H1 (cell line): ENCODE data around the gene SULF2. TPM values are rescaled to one million over a fixed set of nuclear protein-coding genes. Genes with fewer than 3 reads are reported as not detected.

Experiments
- CTCF ChIA-PET: fragments of 300-600 bp; sonication (Branson Sonifier 250); formaldehyde crosslinking; loops from one replicate; lab custom pipeline; 2021; ENCODE audit not compliant: partially characterized antibody; lab: Charles Lee
- POLR2A ChIA-PET: fragments of 300-600 bp; sonication (Branson Sonifier 250); formaldehyde crosslinking; loops from one replicate; lab custom pipeline; 2021; ENCODE audit warnings: inconsistent platforms; ENCODE audit not compliant: partially characterized antibody; lab: Charles Lee
- DNase-seq, 2 experiments: peaks; one replicate each; pipeline versions ENCODE4 v3.0.0 to v3.0.0-alpha.2; 2010 to 2022; ENCODE audit warnings: low spot score in 2 of 2, low read depth in 1 of 2, mixed read lengths in 1 of 2
- FAIRE-seq: peaks from 2 replicates; lab custom pipeline; 2011; peaks lifted over from hg19 to GRCh38; lab: Jason Lieb, UNC
- H2AFZ ChIP-seq: 2 replicates; pipeline ENCODE4 v1.8.1; 2012; ENCODE audit warnings: low read length, inconsistent platforms
- H2AK5ac ChIP-seq: 2 replicates; pipeline ENCODE4 v1.6.1; 2013; ENCODE audit warnings: low read depth, low read length
- H2BK120ac ChIP-seq: replicated peaks from 2 replicates; pipeline ENCODE3; 2013; ENCODE audit warnings: low read depth, low read length, inconsistent platforms
- H2BK12ac ChIP-seq: 2 replicates; pipeline ENCODE4 v1.6.1; 2013; ENCODE audit warnings: low read depth, low read length
- H2BK15ac ChIP-seq: 2 replicates; pipeline ENCODE4 v1.6.1; 2013; ENCODE audit warnings: low read length
- H2BK20ac ChIP-seq: 2 replicates; pipeline ENCODE4 v1.6.1; 2013; ENCODE audit warnings: low read length
- H2BK5ac ChIP-seq: 2 replicates; pipeline ENCODE4 v1.6.1; 2013; ENCODE audit warnings: low read depth, low read length
- H3K14ac ChIP-seq: 2 replicates; pipeline ENCODE4 v1.6.1; 2013; ENCODE audit warnings: inconsistent platforms; ENCODE audit not compliant: insufficient read length
- H3K18ac ChIP-seq: 2 replicates; pipeline ENCODE4 v1.6.1; 2013; ENCODE audit warnings: low read length; ENCODE audit errors: extremely low read depth
- H3K23ac ChIP-seq: 2 replicates; pipeline ENCODE4 v1.6.1; 2013; ENCODE audit warnings: inconsistent platforms; ENCODE audit not compliant: insufficient read length
- H3K23me2 ChIP-seq: 2 replicates; pipeline ENCODE4 v1.6.1; 2013; ENCODE audit warnings: low read depth, low read length
- H3K27ac ChIP-seq: 2 replicates; pipeline ENCODE4 v1.6.1; 2011; ENCODE audit warnings: low read depth, low read length, inconsistent platforms
- H3K27me3 ChIP-seq, 4 experiments: replicated peaks in 1 of 4; 1 replicate in 1 of 4; 2 replicates in 3 of 4; pipeline versions ENCODE4 v1.6.1 to v1.8.1; 2011 to 2013; ENCODE audit warnings: low read length in 3 of 4, mild to moderate bottlenecking in 3 of 4, inconsistent platforms in 2 of 4, mixed read lengths in 2 of 4, moderate library complexity in 1 of 4; ENCODE audit not compliant: control insufficient read depth in 3 of 4, insufficient read depth in 3 of 4; ENCODE audit errors: extremely low read depth in 1 of 4
- H3K36me3 ChIP-seq, 4 experiments: 2 replicates each; pipeline versions ENCODE4 v1.6.1 to v1.8.1; 2011 to 2013; ENCODE audit warnings: mild to moderate bottlenecking in 4 of 4, low read length in 3 of 4, moderate library complexity in 2 of 4, control low read depth in 1 of 4, inconsistent platforms in 1 of 4; ENCODE audit not compliant: insufficient read depth in 4 of 4, control insufficient read depth in 2 of 4
- H3K4ac ChIP-seq: replicated peaks from 2 replicates; pipeline ENCODE3; 2013; ENCODE audit warnings: low read length, low read depth, mixed read lengths, inconsistent platforms; ENCODE audit not compliant: insufficient read length
- H3K4me1 ChIP-seq, 4 experiments: replicated peaks in 1 of 4; 1 replicate in 1 of 4; 2 replicates in 3 of 4; pipeline versions ENCODE4 v1.6.1 to v1.8.1; 2011 to 2013; ENCODE audit warnings: low read length in 3 of 4, inconsistent platforms in 2 of 4, mixed read lengths in 1 of 4; ENCODE audit not compliant: insufficient read depth in 4 of 4, control insufficient read depth in 3 of 4
- H3K4me2 ChIP-seq, 2 experiments: 2 replicates each; pipeline versions ENCODE4 v1.6.1 to v1.8.1; 2011 to 2013; ENCODE audit warnings: low read depth in 2 of 2, low read length in 2 of 2, control low read depth in 1 of 2, inconsistent platforms in 1 of 2, mild to moderate bottlenecking in 1 of 2; ENCODE audit not compliant: insufficient read depth in 1 of 2
- H3K4me3 ChIP-seq, 4 experiments: fragments of 200-600, 300-600 bp in 1 of 4; sonication (generic), shearing (Covaris generic), sonication (Bioruptor Twin) in 1 of 4; 2 replicates each; pipeline versions ENCODE4 v1.5.1 to v1.8.1; 2011 to 2016; ENCODE audit warnings: low read length in 4 of 4, low read depth in 3 of 4, control low read depth in 2 of 4, inconsistent platforms in 2 of 4, mild to moderate bottlenecking in 2 of 4, mixed read lengths in 1 of 4, moderate library complexity in 1 of 4; ENCODE audit not compliant: insufficient read depth in 2 of 4; ENCODE audit errors: extremely low read depth in 1 of 4
- H3K56ac ChIP-seq: replicated peaks from 2 replicates; pipeline ENCODE3; 2013; ENCODE audit warnings: low read depth, mild to moderate bottlenecking, mixed read lengths, low read length, inconsistent platforms; ENCODE audit not compliant: insufficient read length
- H3K79me1 ChIP-seq: 2 replicates; pipeline ENCODE4 v1.6.1; 2013; ENCODE audit warnings: low read depth, low read length, control low read depth
- H3K79me2 ChIP-seq, 2 experiments: 2 replicates each; pipeline versions ENCODE4 v1.6.1 to v1.8.1; 2012 to 2013; ENCODE audit warnings: low read length in 2 of 2, mild to moderate bottlenecking in 2 of 2, inconsistent platforms in 1 of 2; ENCODE audit not compliant: insufficient read depth in 2 of 2, control insufficient read depth in 1 of 2
- H3K9ac ChIP-seq, 4 experiments: replicated peaks in 1 of 4; 1 replicate in 1 of 4; 2 replicates in 3 of 4; pipeline versions ENCODE4 v1.6.1 to v1.8.1; 2011 to 2013; ENCODE audit warnings: low read depth in 3 of 4, low read length in 3 of 4, control low read depth in 2 of 4, mild to moderate bottlenecking in 2 of 4, moderate library complexity in 2 of 4, inconsistent platforms in 1 of 4; ENCODE audit errors: extremely low read depth in 1 of 4
- H3K9me3 ChIP-seq, 2 experiments: 2 replicates each; pipeline versions ENCODE4 v1.6.1 to v1.8.1; 2012 to 2013; ENCODE audit warnings: mild to moderate bottlenecking in 2 of 2, moderate library complexity in 2 of 2, control low read depth in 1 of 2, inconsistent platforms in 1 of 2, low read depth in 1 of 2, low read length in 1 of 2, mixed read lengths in 1 of 2; ENCODE audit not compliant: insufficient read depth in 2 of 2
- H4K20me1 ChIP-seq, 2 experiments: replicated peaks in 1 of 2; 2 replicates each; pipeline versions ENCODE3 to v1.8.1; 2011 to 2013; ENCODE audit warnings: inconsistent platforms in 2 of 2, low read length in 2 of 2, mild to moderate bottlenecking in 1 of 2; ENCODE audit not compliant: insufficient read depth in 2 of 2, control insufficient read depth in 1 of 2
- H4K5ac ChIP-seq: 2 replicates; pipeline ENCODE4 v1.6.1; 2013; ENCODE audit warnings: low read length, low read depth, mixed read lengths, inconsistent platforms; ENCODE audit not compliant: insufficient read length
- H4K8ac ChIP-seq: 2 replicates; pipeline ENCODE4 v1.8.0; 2013; ENCODE audit warnings: mild to moderate bottlenecking, moderate library complexity, low read length, inconsistent platforms; ENCODE audit not compliant: insufficient read depth; ENCODE audit errors: extremely low read depth
- H4K91ac ChIP-seq: replicated peaks from 2 replicates; pipeline ENCODE3; 2013; ENCODE audit warnings: low read length, mixed read lengths, inconsistent platforms; ENCODE audit not compliant: insufficient read length
- KDM1A ChIP-seq: fragments of 200-600, 300-600 bp; sonication (generic); IDR thresholded peaks from 2 replicates; pipeline ENCODE4 v1.7.1; 2016; ENCODE audit warnings: mild to moderate bottlenecking, low read length, borderline replicate concordance
- POU5F1 ChIP-seq: IDR thresholded peaks from 2 replicates; pipeline ENCODE4 v1.6.1; 2011; ENCODE audit warnings: low read depth, mild to moderate bottlenecking, low read length, moderate library complexity
- TBP ChIP-seq: IDR thresholded peaks from 2 replicates; pipeline ENCODE4 v1.6.1; 2011; ENCODE audit warnings: low read depth, low read length, improper control_type of control experiment
- WGBS, 2 experiments: shearing (Covaris generic) in 1 of 2; methylation state at CpG; one replicate each; pipeline versions ENCODE4 v1.1.6 to v1.1.7; 2013 to 2015; ENCODE audit warnings: low lambda C conversion rate in 2 of 2, mixed read lengths in 2 of 2, inconsistent platforms in 1 of 2, low coverage in 1 of 2, missing lambda C conversion rate in 1 of 2; ENCODE audit not compliant: insufficient replicate concordance in 2 of 2, insufficient coverage in 1 of 2, insufficient read length in 1 of 2; ENCODE audit errors: extremely low coverage in 1 of 2, missing lambda C conversion rate in 1 of 2; 5-methylcytosine and 5-hydroxymethylcytosine counted together
- polyA plus RNA-seq, 7 experiments: library from polyadenylated mRNA; depleted of rRNA in 3 of 7; stranded (reverse) in 5 of 7; unstranded in 2 of 7; fragments of >200 nt in 5 of 7; fragments of 200-250 nt in 2 of 7; gene quantifications; 1 replicate in 5 of 7; 2 replicates in 1 of 7; 4 replicates in 1 of 7; pipeline versions ENCODE4 v1.2.1 to v1.2.3, GENCODE V29; 2011 to 2013; ENCODE audit warnings: missing spikeins in 2 of 7, mixed read lengths in 2 of 7
- total RNA-seq: library from RNA; stranded (reverse); fragmentation: NEBNext Ultra II Directional; extraction: Animal tissue kit (Norgen Biotek cat#: 25700); gene quantifications from 2 replicates; pipeline ENCODE4 v1.2.1, GENCODE V29; 2021

SULF2 gene
- total and polyA plus RNA-seq, 2 of the 8 experiments (the other 6 are each of a cell fraction or from before 2014, with no cell fraction given), result 15.7 to 28.2 TPM

- no peaks in the 10 kb centered on the region for H4K20me1 ChIP-seq
- TF ChIP-seq KDM1A (no peak), TBP (no peak), POU5F1 (no peak)
Measured at GRCh38 chr20:47623206-47623605, 162.1 kb downstream of the SULF2 start.

More at GRCh38 chr20:47623206-47623605, 162.1 kb downstream of the SULF2 start:
- Histone ChIP-seq H2BK12ac (no peak overlapping the region), H3K4me1 (peaks cover 0 to 4% (median 1%) of the 10 kb centered on the region in 4 experiments; a peak in 2 of 7 replicates), H3K79me2 (peaks cover 0 to 7% of the 10 kb centered on the region in 2 experiments; a peak in 1 of 4 replicates), H3K27ac (no peak overlapping the region), H3K9me3 (no peaks in the 10 kb centered on the region), H2BK15ac (no peak overlapping the region), H2BK20ac (no peak overlapping the region), H2BK120ac (no peak overlapping the region), H4K91ac (no peak overlapping the region), H3K4me2 (no peak overlapping the region), H3K36me3 (peaks cover 0 to 12% (median 6%) of the 10 kb centered on the region in 4 experiments; a peak in 3 of 8 replicates), H3K79me1 (no peaks in the 10 kb centered on the region; the same call in 1 of the 2 replicates), H3K23me2 (no peaks in the 10 kb centered on the region), H3K4ac (no peak overlapping the region), H2AFZ (no peak overlapping the region), H2BK5ac (no peak overlapping the region), H3K14ac (no peak overlapping the region), H4K8ac (no peak overlapping the region), H3K23ac (no peak overlapping the region), H3K18ac (no peak overlapping the region), H3K9ac (no peak overlapping the region), H3K56ac (no peak overlapping the region), H3K4me3 (no peak overlapping the region), H2AK5ac (no peak overlapping the region), H4K5ac (no peak overlapping the region), H3K27me3 (no peaks in the 10 kb centered on the region)
- DNase-seq (no peak), FAIRE-seq (no peak)
- ChIA-PET POLR2A (no interaction called here), CTCF (interaction anchor here (0.6 to 1.8 kb wide), 9 partner anchors 9 to 360 kb away, joined by 3 to 8 read pairs (median 4); no protein-coding TSS in a partner anchor)
- 88% methylated on average over 2 of the region's 2 CpGs; no CpG with 5 or more reads in 1 of the 2 experiments for WGBS, 2 experiments
